NCI-H510A treated with DMSO at 0.1 percent for 48 hours (cell line): Measurements from ENCODE around the gene CLTC.

Experiments
- DNase-seq: peaks from one replicate; lab custom pipeline; 2025; lab: John Stamatoyannopoulos, UW

Gene CLTC

GRCh38 chr17:59725691-59726090 lies 106.0 kb downstream of the CLTC start:
- DNase-seq: no peak

GRCh38 chr17:59727817-59728533 lies 108.3 kb downstream of the CLTC start:
- peak; percentile 28 for DNase-seq

- DNase-seq: no peak
Measured at GRCh38 chr17:59730268-59730834, 110.7 kb downstream of the CLTC start.

- no peak for DNase-seq
Measured at GRCh38 chr17:59733697-59734096, 114.0 kb downstream of the CLTC start.

GRCh38 chr17:59734226-59734625 lies 114.5 kb downstream of the CLTC start:
- no peak for DNase-seq

- DNase-seq: no peak
Measured at GRCh38 chr17:59737324-59737723, 117.6 kb downstream of the CLTC start.

GRCh38 chr17:59743842-59744241 lies 124.1 kb downstream of the CLTC start:
- no peak for DNase-seq

- DNase-seq: no peak
Measured at GRCh38 chr17:59745040-59745439, 125.3 kb downstream of the CLTC start.
